ENCODE data around the gene CCNL2. TPM values are rescaled to one million over a fixed set of nuclear protein-coding genes. Genes with fewer than 3 reads are reported as not detected.
A peak's percentile ranks its signal among the peaks of the same experiment; 100 is the strongest.

The CCNL2 gene
- total and polyA plus RNA-seq, 2 of the 13 experiments (the other 11 are each of a cell fraction or from before 2014, with no cell fraction given), result 105 to 340 TPM

- TF ChIP-seq, protein P1, sequence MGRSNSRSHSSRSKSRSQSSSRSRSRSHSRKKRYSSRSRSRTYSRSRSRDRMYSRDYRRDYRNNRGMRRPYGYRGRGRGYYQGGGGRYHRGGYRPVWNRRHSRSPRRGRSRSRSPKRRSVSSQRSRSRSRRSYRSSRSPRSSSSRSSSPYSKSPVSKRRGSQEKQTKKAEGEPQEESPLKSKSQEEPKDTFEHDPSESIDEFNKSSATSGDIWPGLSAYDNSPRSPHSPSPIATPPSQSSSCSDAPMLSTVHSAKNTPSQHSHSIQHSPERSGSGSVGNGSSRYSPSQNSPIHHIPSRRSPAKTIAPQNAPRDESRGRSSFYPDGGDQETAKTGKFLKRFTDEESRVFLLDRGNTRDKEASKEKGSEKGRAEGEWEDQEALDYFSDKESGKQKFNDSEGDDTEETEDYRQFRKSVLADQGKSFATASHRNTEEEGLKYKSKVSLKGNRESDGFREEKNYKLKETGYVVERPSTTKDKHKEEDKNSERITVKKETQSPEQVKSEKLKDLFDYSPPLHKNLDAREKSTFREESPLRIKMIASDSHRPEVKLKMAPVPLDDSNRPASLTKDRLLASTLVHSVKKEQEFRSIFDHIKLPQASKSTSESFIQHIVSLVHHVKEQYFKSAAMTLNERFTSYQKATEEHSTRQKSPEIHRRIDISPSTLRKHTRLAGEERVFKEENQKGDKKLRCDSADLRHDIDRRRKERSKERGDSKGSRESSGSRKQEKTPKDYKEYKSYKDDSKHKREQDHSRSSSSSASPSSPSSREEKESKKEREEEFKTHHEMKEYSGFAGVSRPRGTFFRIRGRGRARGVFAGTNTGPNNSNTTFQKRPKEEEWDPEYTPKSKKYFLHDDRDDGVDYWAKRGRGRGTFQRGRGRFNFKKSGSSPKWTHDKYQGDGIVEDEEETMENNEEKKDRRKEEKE (IDR thresholded peaks at IDR 0.05), result no peak
- TF ChIP-seq RBFOX2 (IDR thresholded peaks at IDR 0.05; ENCODE audit: low read depth, low read length) (peak; percentile 95), U2AF2 (IDR thresholded peaks at IDR 0.05; ENCODE audit: low read depth, low read length) (no peak), ZKSCAN1 (IDR thresholded peaks at IDR 0.05; ENCODE audit: low read length) (no peak), NFIB (CRISPR knock-in tag; IDR thresholded peaks at IDR 0.05; ENCODE audit: borderline replicate concordance) (no peak), CENPX (CRISPR knock-in tag; IDR thresholded peaks at IDR 0.05) (no peak), SUZ12 (IDR thresholded peaks at IDR 0.05; ENCODE audit: low read depth, low read length) (no peak; the same call in 1 of the 2 replicates), EEA1 (CRISPR knock-in tag; IDR thresholded peaks at IDR 0.05; ENCODE audit: borderline replicate concordance) (peak; percentile 39), EHMT2 (IDR thresholded peaks at IDR 0.05; ENCODE audit: borderline replicate concordance, low read depth, low read length) (no peak), AKAP8 (CRISPR knock-in tag; IDR thresholded peaks at IDR 0.05) (no peak; the same call in 1 of the 2 replicates), ZNF224 (CRISPR knock-in tag; IDR thresholded peaks at IDR 0.05) (no peak), FOXP1 (IDR thresholded peaks at IDR 0.05) (no peak), FOXP1 (CRISPR knock-in tag; IDR thresholded peaks at IDR 0.05) (no peak; the same call in 1 of the 2 replicates), NAIF1 (CRISPR knock-in tag; IDR thresholded peaks at IDR 0.05; ENCODE audit: borderline replicate concordance) (0 out of 2 replicates have a peak, but pooled peaks have one; percentile 53), ARID2 (CRISPR knock-in tag; IDR thresholded peaks at IDR 0.05; ENCODE audit: borderline replicate concordance) (no peak), ZNF496 (CRISPR knock-in tag; IDR thresholded peaks at IDR 0.05; ENCODE audit: insufficient replicate concordance) (no peak), MAZ (IDR thresholded peaks at IDR 0.05; ENCODE audit: borderline replicate concordance, low read depth, low read length) (peak; percentile 73; the same call in 1 of the 2 replicates), MAZ (CRISPR knock-in tag; IDR thresholded peaks at IDR 0.05; ENCODE audit: low read depth) (peak; percentile 80), NFE2L1 (CRISPR knock-in tag; IDR thresholded peaks at IDR 0.05; ENCODE audit: borderline replicate concordance) (no peak), ZFP62 (CRISPR knock-in tag; IDR thresholded peaks at IDR 0.05) (no peak; the same call in 1 of the 2 replicates), GTF2F1 (IDR thresholded peaks at IDR 0.05; ENCODE audit: low read length) (no peak), ZNF160 (CRISPR knock-in tag; IDR thresholded peaks at IDR 0.05) (no peak), HOXA9 (CRISPR knock-in tag; IDR thresholded peaks at IDR 0.05; ENCODE audit: borderline replicate concordance) (no peak), ZNF263 (CRISPR knock-in tag; IDR thresholded peaks at IDR 0.05) (peak; percentile 13; the same call in 1 of the 2 replicates)
- TF ChIP-seq, protein P2, sequence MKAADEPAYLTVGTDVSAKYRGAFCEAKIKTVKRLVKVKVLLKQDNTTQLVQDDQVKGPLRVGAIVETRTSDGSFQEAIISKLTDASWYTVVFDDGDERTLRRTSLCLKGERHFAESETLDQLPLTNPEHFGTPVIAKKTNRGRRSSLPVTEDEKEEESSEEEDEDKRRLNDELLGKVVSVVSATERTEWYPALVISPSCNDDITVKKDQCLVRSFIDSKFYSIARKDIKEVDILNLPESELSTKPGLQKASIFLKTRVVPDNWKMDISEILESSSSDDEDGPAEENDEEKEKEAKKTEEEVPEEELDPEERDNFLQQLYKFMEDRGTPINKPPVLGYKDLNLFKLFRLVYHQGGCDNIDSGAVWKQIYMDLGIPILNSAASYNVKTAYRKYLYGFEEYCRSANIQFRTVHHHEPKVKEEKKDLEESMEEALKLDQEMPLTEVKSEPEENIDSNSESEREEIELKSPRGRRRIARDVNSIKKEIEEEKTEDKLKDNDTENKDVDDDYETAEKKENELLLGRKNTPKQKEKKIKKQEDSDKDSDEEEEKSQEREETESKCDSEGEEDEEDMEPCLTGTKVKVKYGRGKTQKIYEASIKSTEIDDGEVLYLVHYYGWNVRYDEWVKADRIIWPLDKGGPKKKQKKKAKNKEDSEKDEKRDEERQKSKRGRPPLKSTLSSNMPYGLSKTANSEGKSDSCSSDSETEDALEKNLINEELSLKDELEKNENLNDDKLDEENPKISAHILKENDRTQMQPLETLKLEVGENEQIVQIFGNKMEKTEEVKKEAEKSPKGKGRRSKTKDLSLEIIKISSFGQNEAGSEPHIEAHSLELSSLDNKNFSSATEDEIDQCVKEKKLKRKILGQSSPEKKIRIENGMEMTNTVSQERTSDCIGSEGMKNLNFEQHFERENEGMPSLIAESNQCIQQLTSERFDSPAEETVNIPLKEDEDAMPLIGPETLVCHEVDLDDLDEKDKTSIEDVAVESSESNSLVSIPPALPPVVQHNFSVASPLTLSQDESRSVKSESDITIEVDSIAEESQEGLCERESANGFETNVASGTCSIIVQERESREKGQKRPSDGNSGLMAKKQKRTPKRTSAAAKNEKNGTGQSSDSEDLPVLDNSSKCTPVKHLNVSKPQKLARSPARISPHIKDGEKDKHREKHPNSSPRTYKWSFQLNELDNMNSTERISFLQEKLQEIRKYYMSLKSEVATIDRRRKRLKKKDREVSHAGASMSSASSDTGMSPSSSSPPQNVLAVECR (CRISPR knock-in tag; IDR thresholded peaks at IDR 0.05; ENCODE audit: borderline replicate concordance), result peak; percentile 99
Observed at GRCh38 chr1:1399187-1399871, at the start of gene CCNL2 (continued).
